HT-29 (cell line): Measurements from ENCODE around the gene TMEM115. TPM values are rescaled to one million over a fixed set of nuclear protein-coding genes. Genes with fewer than 3 reads are reported as not detected.

Experiments used
- DNase-seq: peaks from one replicate; pipeline ENCODE4 v3.0.0-alpha.2; 2015; ENCODE audit warnings: low spot score
- total RNA-seq: library from RNA; depleted of rRNA; stranded (reverse); fragments of >200 nt; shearing (Covaris generic); gene quantifications from 2 replicates; pipeline ENCODE4 v1.2.3, GENCODE V29; 2014; rRNA removed

TMEM115 gene
- 35.8 and 36.2 TPM in 2 replicates for total RNA-seq

- DNase-seq, result peak; percentile 90
Measured at GRCh38 chr3:50358911-50359759, at the start of gene TMEM115. TSS of gene TMEM115 (minus strand) at chr3:50359521. CDS start at chr3:50359063, 458 bp downstream.

- DNase-seq, result no peak
Measured at GRCh38 chr3:50408443-50408944, 49.2 kb upstream of the TMEM115 start.

- DNase-seq, result no peak
Measured at GRCh38 chr3:50406487-50406886, 47.2 kb upstream of the TMEM115 start.

GRCh38 chr3:50405249-50405648 lies 45.9 kb upstream of the TMEM115 start:
- DNase-seq, result no peak

GRCh38 chr3:50401978-50402595 lies 42.8 kb upstream of the TMEM115 start:
- DNase-seq, result no peak

GRCh38 chr3:50396502-50396901 lies 37.2 kb upstream of the TMEM115 start:
- DNase-seq, result no peak

- DNase-seq, result no peak
Measured at GRCh38 chr3:50395070-50395860, 35.9 kb upstream of the TMEM115 start.

GRCh38 chr3:50393061-50393460 lies 33.7 kb upstream of the TMEM115 start:
- no peak for DNase-seq

GRCh38 chr3:50392101-50392715 lies 32.9 kb upstream of the TMEM115 start:
- no peak for DNase-seq

- DNase-seq, result no peak
Measured at GRCh38 chr3:50390508-50391224, 31.3 kb upstream of the TMEM115 start.

GRCh38 chr3:50389414-50389767 lies 30.1 kb upstream of the TMEM115 start:
- DNase-seq, result no peak

GRCh38 chr3:50388720-50389413 lies 29.5 kb upstream of the TMEM115 start:
- DNase-seq, result no peak

GRCh38 chr3:50388016-50388719 lies 28.8 kb upstream of the TMEM115 start:
- no peak for DNase-seq

- DNase-seq, result no peak
Measured at GRCh38 chr3:50385754-50386153, 26.4 kb upstream of the TMEM115 start.

- DNase-seq, result no peak
Measured at GRCh38 chr3:50383750-50384149, 24.4 kb upstream of the TMEM115 start.

GRCh38 chr3:50382722-50383121 lies 23.4 kb upstream of the TMEM115 start:
- DNase-seq, result no peak

- no peak for DNase-seq
Measured at GRCh38 chr3:50381383-50381782, 22.1 kb upstream of the TMEM115 start.

GRCh38 chr3:50380405-50381085 lies 21.2 kb upstream of the TMEM115 start:
- DNase-seq, result no peak

GRCh38 chr3:50378757-50379156 lies 19.4 kb upstream of the TMEM115 start:
- no peak for DNase-seq
